SK-N-SH (cell line): Measurements from ENCODE around the gene ETV3. TPM values are rescaled to one million over a fixed set of nuclear protein-coding genes. Genes with fewer than 3 reads are reported as not detected.

ENCODE experiments used
- CTCF ChIA-PET: fragments of 300-600, 350-600 bp; formaldehyde crosslinking; extraction: SDS; loops from one replicate; lab custom pipeline; 2021; lab: Yijun Ruan, JAX
- POLR2A ChIA-PET: fragments of 350-600 bp; sonication (Branson Sonifier 250); formaldehyde crosslinking; extraction: SDS; loops from one replicate; lab custom pipeline; 2020; ENCODE audit warnings: antibody characterized with exemption, inconsistent platforms; lab: Yijun Ruan, JAX
- DNase-seq: peaks from one replicate; pipeline ENCODE4 v3.0.0; 2012
- H2AFZ ChIP-seq: fragments of 200-600 bp; sonication (generic); 2 replicates; pipeline ENCODE4 v1.8.1; 2016; ENCODE audit warnings: antibody characterized with exemption, mild to moderate bottlenecking, low read depth
- H3F3A ChIP-seq: fragments of 200-600 bp; sonication (generic); replicated peaks from 2 replicates; pipeline ENCODE3; 2016; ENCODE audit warnings: antibody characterized with exemption, mild to moderate bottlenecking; ENCODE audit not compliant: insufficient read depth
- H3K27ac ChIP-seq, 2 experiments: fragments of 200-500 bp in 1 of 2; fragments of 200-600 bp in 1 of 2; sonication (Bioruptor generic) in 1 of 2; sonication (generic), shearing (Covaris generic) in 1 of 2; 2 replicates each; pipeline versions ENCODE4 v1.5.1 to v1.6.1; 2014 to 2016; ENCODE audit warnings: low read depth in 2 of 2, inconsistent platforms in 1 of 2, low read length in 1 of 2, mild to moderate bottlenecking in 1 of 2, mixed read lengths in 1 of 2
- H3K27me3 ChIP-seq: fragments of 200-600 bp; sonication (generic), shearing (Covaris generic); 2 replicates; pipeline ENCODE4 v1.6.1; 2016; ENCODE audit warnings: mixed run types; ENCODE audit not compliant: insufficient read depth
- H3K36me3 ChIP-seq, 2 experiments: fragments of 200-500 bp in 1 of 2; fragments of 200-600 bp in 1 of 2; sonication (Bioruptor generic) in 1 of 2; sonication (generic) in 1 of 2; replicated peaks in 1 of 2; 2 replicates each; pipeline versions ENCODE3 to v1.5.1; 2014 to 2016; ENCODE audit warnings: low read length in 1 of 2, mild to moderate bottlenecking in 1 of 2; ENCODE audit not compliant: insufficient read depth in 2 of 2, control insufficient read depth in 1 of 2
- H3K4me1 ChIP-seq, 2 experiments: fragments of 200-500 bp in 1 of 2; fragments of 200-600 bp in 1 of 2; sonication (Bioruptor generic) in 1 of 2; sonication (generic), shearing (Covaris generic) in 1 of 2; 2 replicates each; pipeline versions ENCODE4 v1.5.1 to v1.6.1; 2014 to 2016; ENCODE audit warnings: low read depth in 1 of 2, low read length in 1 of 2, mixed run types in 1 of 2; ENCODE audit not compliant: insufficient read depth in 2 of 2, control insufficient read depth in 1 of 2
- H3K4me2 ChIP-seq: fragments of 200-600 bp; sonication (generic), shearing (Covaris generic); 2 replicates; pipeline ENCODE4 v1.6.1; 2017; ENCODE audit warnings: mixed run types
- H3K4me3 ChIP-seq, 2 experiments: fragments of 200-500 bp in 1 of 2; fragments of 200-600 bp in 1 of 2; sonication (Bioruptor generic) in 1 of 2; sonication (generic), shearing (Covaris generic) in 1 of 2; 2 replicates each; pipeline versions ENCODE4 v1.5.1 to v1.8.1; 2014 to 2016; ENCODE audit warnings: low read depth in 2 of 2, inconsistent platforms in 1 of 2, low read length in 1 of 2, mild to moderate bottlenecking in 1 of 2, mixed read lengths in 1 of 2, moderate library complexity in 1 of 2
- H3K79me2 ChIP-seq: fragments of 200-600 bp; sonication (generic); 2 replicates; pipeline ENCODE4 v1.8.1; 2017; ENCODE audit warnings: mild to moderate bottlenecking; ENCODE audit not compliant: insufficient read depth
- H3K9ac ChIP-seq: fragments of 200-600 bp; sonication (generic); 2 replicates; pipeline ENCODE4 v1.6.1; 2017; ENCODE audit warnings: mixed run types
- H3K9me2 ChIP-seq: fragments of 200-600 bp; sonication (generic); 2 replicates; pipeline ENCODE4 v1.6.1; 2017; ENCODE audit warnings: mixed run types
- H3K9me3 ChIP-seq: fragments of 200-600 bp; sonication (generic); 2 replicates; pipeline ENCODE4 v1.6.1; 2017; ENCODE audit warnings: mixed run types, mild to moderate bottlenecking, moderate library complexity
- H4K20me1 ChIP-seq: fragments of 200-600 bp; sonication (generic); 2 replicates; pipeline ENCODE4 v1.6.1; 2017; ENCODE audit warnings: mild to moderate bottlenecking, mixed run types; ENCODE audit not compliant: insufficient read depth
- CTCF ChIP-seq: fragments of 200-600 bp; sonication (generic); IDR thresholded peaks from 2 replicates; pipeline ENCODE4 v1.6.1; 2017; ENCODE audit warnings: antibody characterized with exemption, mild to moderate bottlenecking, moderate library complexity
- MAX ChIP-seq: IDR thresholded peaks from 2 replicates; pipeline ENCODE4 v1.4.0; 2012; ENCODE audit warnings: low read depth
- MXI1 ChIP-seq: IDR thresholded peaks from 2 replicates; pipeline ENCODE4 v1.6.1; 2012; ENCODE audit warnings: mild to moderate bottlenecking, low read depth, low read length, improper control_type of control experiment
- NFIC ChIP-seq: IDR thresholded peaks from 2 replicates; pipeline ENCODE4 v1.4.0; 2012; ENCODE audit warnings: borderline replicate concordance
- REST ChIP-seq: IDR thresholded peaks from 2 replicates; pipeline ENCODE4 v1.6.1; 2012; ENCODE audit warnings: mild to moderate bottlenecking, low read depth, low read length, moderate library complexity
- SIN3A ChIP-seq: IDR thresholded peaks from 2 replicates; pipeline ENCODE4 v1.6.1; 2012; ENCODE audit warnings: low read depth, mild to moderate bottlenecking, low read length, moderate library complexity, borderline replicate concordance
- TAF1 ChIP-seq: IDR thresholded peaks from 2 replicates; pipeline ENCODE4 v1.6.1; 2012; ENCODE audit warnings: low read depth, mild to moderate bottlenecking, low read length, moderate library complexity, borderline replicate concordance
- TEAD4 ChIP-seq: IDR thresholded peaks from 2 replicates; pipeline ENCODE4 v1.4.0; 2012; ENCODE audit warnings: mild to moderate bottlenecking, borderline replicate concordance; ENCODE audit not compliant: insufficient read depth
- ZBTB33 ChIP-seq: IDR thresholded peaks from 2 replicates; pipeline ENCODE4 v1.4.0; 2012; ENCODE audit warnings: low read depth, borderline replicate concordance
- WGBS: methylation state at CpG from one replicate; pipeline ENCODE4 v1.1.6; 2017; ENCODE audit warnings: low lambda C conversion rate; 5-methylcytosine and 5-hydroxymethylcytosine counted together
- polyA plus RNA-seq, 3 experiments: library from polyadenylated mRNA; depleted of rRNA; stranded (reverse); fragments of >200 nt; gene quantifications; 2 replicates each; pipeline ENCODE4 v1.2.3, GENCODE V29; 2012

Gene ETV3
- polyA plus RNA-seq, 1 of the 3 experiments (the other 2 are of a cell fraction) = 5.4 TPM

- ChIA-PET CTCF (interaction anchor here (1.6 to 18.9 kb wide), 8 partner anchors 9 to 68 kb away, joined by 5 to 586 read pairs (median 18); partner anchors contain the start of genes ETV3 and ETV3L), POLR2A (interaction anchor here (2.9 kb wide), 1 partner anchor 15 kb away, joined by 10 read pairs; the partner anchor contains the start of gene ETV3)
- Histone ChIP-seq H3K4me3 (no peak overlapping the region), H3K9ac (no peak overlapping the region), H3K4me1 (peaks cover 19 to 34% of the 10 kb centered on the region in 2 experiments; a peak in 3 of 4 replicates), H2AFZ (no peak overlapping the region), H3K79me2 (no peaks in the 10 kb centered on the region), H3K27me3 (no peaks in the 10 kb centered on the region; the same call in 1 of the 2 replicates), H4K20me1 (no peaks in the 10 kb centered on the region), H3K36me3 (no peaks in the 10 kb centered on the region), H3K4me2 (no peak overlapping the region), H3K9me3 (no peaks in the 10 kb centered on the region), H3F3A (no peaks in the 10 kb centered on the region), H3K27ac (no peak overlapping the region), H3K9me2 (no peaks in the 10 kb centered on the region)
- WGBS = 33% methylated on average over 1 of the region's 1 CpG
- DNase-seq = no peak
- TF ChIP-seq CTCF (no peak), REST (no peak), SIN3A (no peak), TEAD4 (no peak), TAF1 (no peak), MXI1 (no peak), NFIC (no peak), ZBTB33 (no peak), MAX (no peak)
Measured at GRCh38 chr1:157153746-157154145, 15.6 kb upstream of the ETV3 start.
